Measurements from ENCODE around the gene HS3ST5. TPM values are rescaled to one million over a fixed set of nuclear protein-coding genes. Genes with fewer than 3 reads are reported as not detected.
"Not testable (repeated sequence)": the region's sequence is repeated elsewhere in the genome, so short reads cannot be mapped to it uniquely, and the experiment has no call there.

The HS3ST5 gene
- total RNA-seq, 1 donor from 2014 or later: 0.05 TPM

- no peak for TF ChIP-seq CTCF (IDR thresholded peaks at IDR 0.05)
- Mint-ChIP-seq H3K4me1 (ENCODE audit: low read depth) (no peaks in the 10 kb centered on the region), H3K27ac (ENCODE audit: unreplicated experiment) (no peak overlapping the region), H3K36me3 (ENCODE audit: low read depth) (peaks cover 1% of the 10 kb centered on the region), H3K9me3 (ENCODE audit: low read depth) (peaks cover 8% of the 10 kb centered on the region), H3K4me3 (ENCODE audit: unreplicated experiment) (no peak overlapping the region), H3K27me3 (ENCODE audit: low read depth) (no peaks in the 10 kb centered on the region)
- DNase-seq (ENCODE audit: low spot score): no peak
Observed at GRCh38 chr6:114227944-114228468, 114.8 kb downstream of the HS3ST5 start.

GRCh38 chr6:114220241-114220640, 122.6 kb downstream of the HS3ST5 start:
- Mint-ChIP-seq H3K27me3 (ENCODE audit: low read depth) (no peaks in the 10 kb centered on the region), H3K9me3 (ENCODE audit: low read depth) (peaks cover 3% of the 10 kb centered on the region), H3K4me1 (ENCODE audit: low read depth) (peaks cover 11% of the 10 kb centered on the region), H3K36me3 (ENCODE audit: low read depth) (no peaks in the 10 kb centered on the region), H3K4me3 (ENCODE audit: unreplicated experiment) (no peak overlapping the region), H3K27ac (ENCODE audit: unreplicated experiment) (no peak overlapping the region)
- TF ChIP-seq CTCF (IDR thresholded peaks at IDR 0.05): no peak
- no peak for DNase-seq (ENCODE audit: low spot score)

GRCh38 chr6:114218437-114219340, 124.1 kb downstream of the HS3ST5 start:
- Mint-ChIP-seq H3K9me3 (ENCODE audit: low read depth) (peaks cover 3% of the 10 kb centered on the region), H3K4me1 (ENCODE audit: low read depth) (peaks cover 11% of the 10 kb centered on the region), H3K4me3 (ENCODE audit: unreplicated experiment) (no peak overlapping the region), H3K36me3 (ENCODE audit: low read depth) (no peaks in the 10 kb centered on the region), H3K27me3 (ENCODE audit: low read depth) (no peaks in the 10 kb centered on the region), H3K27ac (ENCODE audit: unreplicated experiment) (peak overlapping the region; percentile 8)
- DNase-seq (ENCODE audit: low spot score): no peak
- no peak for TF ChIP-seq CTCF (IDR thresholded peaks at IDR 0.05)

DNA sequence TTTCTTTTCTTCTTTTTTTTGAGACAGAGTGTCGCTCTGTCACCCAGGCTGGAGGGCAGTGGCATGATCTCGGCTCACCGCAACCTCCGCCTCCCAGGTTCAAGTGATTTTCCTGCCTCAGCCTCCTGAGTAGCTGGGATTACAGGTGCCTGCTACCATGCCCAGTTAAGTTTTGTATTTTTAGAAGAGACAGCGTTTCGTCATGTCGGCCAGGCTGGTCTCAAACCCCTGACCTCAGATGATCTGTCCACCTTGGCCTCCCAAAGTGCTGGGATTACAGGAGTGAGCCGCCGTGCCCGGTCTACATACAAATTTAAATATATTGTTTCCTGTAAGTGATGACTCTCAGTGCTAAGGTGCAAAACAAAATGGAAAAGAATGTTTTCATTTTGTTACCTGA, 124.8 kb downstream of the HS3ST5 start:
- not testable (repeated sequence) for H3K36me3 Mint-ChIP-seq (ENCODE audit: low read depth); H3K4me3 Mint-ChIP-seq (ENCODE audit: unreplicated experiment); H3K9me3 Mint-ChIP-seq (ENCODE audit: low read depth); DNase-seq (ENCODE audit: low spot score); H3K27me3 Mint-ChIP-seq (ENCODE audit: low read depth); H3K27ac Mint-ChIP-seq (ENCODE audit: unreplicated experiment)
- H3K4me1 Mint-ChIP-seq (ENCODE audit: low read depth): peaks cover 11% of the 10 kb centered on the region

DNA sequence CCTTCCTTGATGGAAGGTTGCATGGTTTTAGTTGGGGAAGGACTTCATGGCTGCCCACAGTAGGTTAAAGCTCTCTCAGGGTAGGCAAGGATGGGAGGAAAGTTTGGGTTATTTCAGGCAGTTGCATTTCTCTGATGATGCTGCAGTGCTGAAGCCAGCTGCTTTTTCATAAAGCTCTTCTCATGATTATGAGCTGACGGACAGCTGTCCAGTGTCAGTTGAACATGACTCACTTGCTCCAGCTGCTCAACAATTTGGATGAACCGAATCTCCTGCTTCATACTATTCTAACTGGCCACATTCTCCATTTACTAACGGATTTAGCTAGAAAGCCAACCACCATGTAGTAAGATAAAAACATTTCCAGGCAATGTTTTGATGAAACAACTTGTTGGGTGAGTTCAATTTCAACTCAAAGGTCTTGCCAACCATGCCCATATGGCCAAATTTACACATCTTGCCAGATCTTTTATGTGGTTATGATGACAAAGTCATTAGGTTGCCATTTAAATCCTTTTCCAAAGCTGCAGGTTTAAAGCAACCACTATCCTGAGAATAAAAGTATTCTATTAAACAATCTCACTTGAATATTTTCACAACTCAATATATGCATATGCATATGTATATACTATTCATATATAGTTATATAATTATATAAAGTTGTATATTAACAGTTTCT, 125.9 kb downstream of the HS3ST5 start:
- Mint-ChIP-seq H3K4me3 (ENCODE audit: unreplicated experiment) (no peak overlapping the region), H3K27ac (ENCODE audit: unreplicated experiment) (no peak overlapping the region), H3K27me3 (ENCODE audit: low read depth) (no peaks in the 10 kb centered on the region), H3K9me3 (ENCODE audit: low read depth) (peaks cover 1% of the 10 kb centered on the region), H3K4me1 (ENCODE audit: low read depth) (peaks cover 11% of the 10 kb centered on the region), H3K36me3 (ENCODE audit: low read depth) (no peaks in the 10 kb centered on the region)
- TF ChIP-seq CTCF (IDR thresholded peaks at IDR 0.05): no peak
- no peak for DNase-seq (ENCODE audit: low spot score)
